ENCODE results near the gene NHSL2.

The NHSL2 gene

DNA sequence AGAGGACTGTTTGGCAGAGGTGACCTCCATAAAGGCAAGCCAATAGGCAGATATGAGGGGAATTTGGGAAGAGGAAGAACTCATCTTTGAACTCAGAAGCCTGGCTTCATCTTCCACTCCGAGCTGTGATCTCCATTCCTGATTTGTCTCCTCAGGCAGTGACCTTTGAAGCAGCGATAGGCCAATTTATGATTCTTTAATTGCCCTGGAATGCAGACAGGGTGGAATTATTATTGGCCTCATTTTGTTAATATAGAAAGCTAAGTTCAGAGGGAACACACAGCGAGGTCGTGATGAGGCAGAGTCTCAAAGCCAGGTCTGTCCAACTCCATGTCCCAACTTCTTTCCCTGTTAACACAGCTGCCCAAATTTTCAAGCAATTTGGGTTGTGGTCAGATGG lies 204.2 kb downstream of the NHSL2 start:
- no peak overlapping the region for H2AFZ ChIP-seq (ENCODE audit: low read depth, low read length)
- no peaks in the 10 kb centered on the region for H4K20me1 ChIP-seq (ENCODE audit: insufficient read depth, low read length)
- H3K27me3 ChIP-seq (ENCODE audit: insufficient read depth, low read length, poor library complexity), result peaks cover 4% of the 10 kb centered on the region
- no peak overlapping the region for H3K27ac ChIP-seq (ENCODE audit: low read length)
- ATAC-seq (ENCODE audit: insufficient read depth, low read depth) (no peak), DNase-seq (no peak)
- TF ChIP-seq EZH2 (IDR thresholded peaks at IDR 0.05; ENCODE audit: borderline replicate concordance, low read depth, low read length, severe bottlenecking), result no peak
- TF ChIP-seq, protein P1, sequence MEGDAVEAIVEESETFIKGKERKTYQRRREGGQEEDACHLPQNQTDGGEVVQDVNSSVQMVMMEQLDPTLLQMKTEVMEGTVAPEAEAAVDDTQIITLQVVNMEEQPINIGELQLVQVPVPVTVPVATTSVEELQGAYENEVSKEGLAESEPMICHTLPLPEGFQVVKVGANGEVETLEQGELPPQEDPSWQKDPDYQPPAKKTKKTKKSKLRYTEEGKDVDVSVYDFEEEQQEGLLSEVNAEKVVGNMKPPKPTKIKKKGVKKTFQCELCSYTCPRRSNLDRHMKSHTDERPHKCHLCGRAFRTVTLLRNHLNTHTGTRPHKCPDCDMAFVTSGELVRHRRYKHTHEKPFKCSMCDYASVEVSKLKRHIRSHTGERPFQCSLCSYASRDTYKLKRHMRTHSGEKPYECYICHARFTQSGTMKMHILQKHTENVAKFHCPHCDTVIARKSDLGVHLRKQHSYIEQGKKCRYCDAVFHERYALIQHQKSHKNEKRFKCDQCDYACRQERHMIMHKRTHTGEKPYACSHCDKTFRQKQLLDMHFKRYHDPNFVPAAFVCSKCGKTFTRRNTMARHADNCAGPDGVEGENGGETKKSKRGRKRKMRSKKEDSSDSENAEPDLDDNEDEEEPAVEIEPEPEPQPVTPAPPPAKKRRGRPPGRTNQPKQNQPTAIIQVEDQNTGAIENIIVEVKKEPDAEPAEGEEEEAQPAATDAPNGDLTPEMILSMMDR (IDR thresholded peaks at IDR 0.05; ENCODE audit: borderline replicate concordance, extremely low read depth, low read length, poor library complexity, severe bottlenecking), result no peak
- no peaks in the 10 kb centered on the region for H3K36me3 ChIP-seq (ENCODE audit: insufficient read depth, low read length)
- no peak overlapping the region for H3K9ac ChIP-seq (ENCODE audit: low read depth, low read length)
- no peaks in the 10 kb centered on the region for H3K9me3 ChIP-seq (ENCODE audit: insufficient read depth, low read length, severe bottlenecking)
- no peak overlapping the region for H3K4me3 ChIP-seq (ENCODE audit: low read depth in 1 of 2, low read length in 2 of 2)
- H3K4me2 ChIP-seq (ENCODE audit: insufficient read depth, low read length), result no peak overlapping the region
- no peaks in the 10 kb centered on the region for H3K4me1 ChIP-seq (ENCODE audit: insufficient read depth, low read length)
- H3K79me2 ChIP-seq (ENCODE audit: insufficient read depth, low read length), result no peaks in the 10 kb centered on the region

DNA sequence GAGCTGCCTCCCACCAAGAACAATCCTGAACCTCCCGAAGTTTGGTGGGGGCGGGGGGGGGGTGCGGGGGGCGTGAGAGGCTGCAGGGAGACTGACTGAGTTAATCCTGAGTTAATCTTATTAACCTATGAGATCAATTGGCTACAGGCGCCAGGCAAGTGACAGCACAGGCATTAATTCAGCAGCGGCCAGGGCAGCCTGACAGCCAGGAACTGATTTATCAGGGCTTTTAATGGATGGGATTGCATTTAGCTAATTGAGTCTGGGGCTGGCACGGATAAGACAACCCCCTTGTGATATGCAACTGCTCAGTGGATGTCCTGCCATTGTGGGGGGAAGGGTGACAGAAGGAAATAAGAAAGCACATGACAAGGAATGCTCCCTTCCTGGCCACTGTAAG lies 204.7 kb downstream of the NHSL2 start:
- Histone ChIP-seq H4K20me1 (ENCODE audit: insufficient read depth, low read length) (no peaks in the 10 kb centered on the region), H3K79me2 (ENCODE audit: insufficient read depth, low read length) (no peaks in the 10 kb centered on the region), H3K9me3 (ENCODE audit: insufficient read depth, low read length, severe bottlenecking) (no peaks in the 10 kb centered on the region), H3K4me2 (ENCODE audit: insufficient read depth, low read length) (no peak overlapping the region), H3K27ac (ENCODE audit: low read length) (no peak overlapping the region), H2AFZ (ENCODE audit: low read depth, low read length) (no peak overlapping the region), H3K27me3 (ENCODE audit: insufficient read depth, low read length, poor library complexity) (peaks cover 4% of the 10 kb centered on the region), H3K4me1 (ENCODE audit: insufficient read depth, low read length) (no peaks in the 10 kb centered on the region), H3K36me3 (ENCODE audit: insufficient read depth, low read length) (no peaks in the 10 kb centered on the region), H3K4me3 (ENCODE audit: low read depth in 1 of 2, low read length in 2 of 2) (no peak overlapping the region), H3K9ac (ENCODE audit: low read depth, low read length) (no peak overlapping the region)
- ATAC-seq (ENCODE audit: insufficient read depth, low read depth), result no peak
- TF ChIP-seq EZH2 (IDR thresholded peaks at IDR 0.05; ENCODE audit: borderline replicate concordance, low read depth, low read length, severe bottlenecking), result no peak
- TF ChIP-seq, protein P1 (IDR thresholded peaks at IDR 0.05; ENCODE audit: borderline replicate concordance, extremely low read depth, low read length, poor library complexity, severe bottlenecking), result no peak
- DNase-seq, result no peak

DNA sequence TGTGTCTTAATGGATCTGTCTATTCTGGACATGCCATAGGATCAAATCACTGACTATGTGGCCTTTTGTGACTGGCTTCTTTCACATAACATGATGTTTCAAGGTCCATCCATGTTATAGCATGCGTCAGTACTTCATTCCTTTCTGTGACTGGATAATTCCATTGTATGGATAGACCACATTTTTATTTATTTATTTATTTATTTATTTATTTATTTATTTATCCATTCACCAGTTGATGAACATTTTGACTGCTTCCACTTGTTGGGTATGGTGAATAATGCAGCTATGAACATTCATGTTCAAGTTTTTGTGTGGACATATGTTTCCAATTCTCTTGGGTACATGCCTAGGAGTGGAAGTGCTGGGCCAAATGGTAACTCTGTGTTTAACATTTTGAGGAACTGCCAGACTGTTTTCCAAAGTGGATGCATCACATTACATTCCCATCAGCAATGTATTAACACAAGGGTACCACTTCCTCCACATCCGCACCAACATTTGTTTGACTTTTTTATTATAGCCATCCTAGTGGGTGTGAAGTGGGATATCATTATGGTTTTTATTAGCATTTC lies 207.1 kb downstream of the NHSL2 start:
- Histone ChIP-seq H3K9me3 (ENCODE audit: insufficient read depth, low read length, severe bottlenecking) (no peaks in the 10 kb centered on the region), H3K9ac (ENCODE audit: low read depth, low read length) (no peak overlapping the region), H3K4me1 (ENCODE audit: insufficient read depth, low read length) (no peaks in the 10 kb centered on the region), H3K36me3 (ENCODE audit: insufficient read depth, low read length) (no peaks in the 10 kb centered on the region), H3K4me3 (ENCODE audit: low read depth in 1 of 2, low read length in 2 of 2) (no peak overlapping the region), H4K20me1 (ENCODE audit: insufficient read depth, low read length) (no peaks in the 10 kb centered on the region), H3K27ac (ENCODE audit: low read length) (no peak overlapping the region), H3K27me3 (ENCODE audit: insufficient read depth, low read length, poor library complexity) (no peaks in the 10 kb centered on the region), H3K79me2 (ENCODE audit: insufficient read depth, low read length) (no peaks in the 10 kb centered on the region), H2AFZ (ENCODE audit: low read depth, low read length) (no peak overlapping the region), H3K4me2 (ENCODE audit: insufficient read depth, low read length) (no peak overlapping the region)
- DNase-seq (no peak), ATAC-seq (ENCODE audit: insufficient read depth, low read depth) (no peak)
- no peak for TF ChIP-seq EZH2 (IDR thresholded peaks at IDR 0.05; ENCODE audit: borderline replicate concordance, low read depth, low read length, severe bottlenecking)
- TF ChIP-seq, protein P1 (IDR thresholded peaks at IDR 0.05; ENCODE audit: borderline replicate concordance, extremely low read depth, low read length, poor library complexity, severe bottlenecking), result no peak

DNA sequence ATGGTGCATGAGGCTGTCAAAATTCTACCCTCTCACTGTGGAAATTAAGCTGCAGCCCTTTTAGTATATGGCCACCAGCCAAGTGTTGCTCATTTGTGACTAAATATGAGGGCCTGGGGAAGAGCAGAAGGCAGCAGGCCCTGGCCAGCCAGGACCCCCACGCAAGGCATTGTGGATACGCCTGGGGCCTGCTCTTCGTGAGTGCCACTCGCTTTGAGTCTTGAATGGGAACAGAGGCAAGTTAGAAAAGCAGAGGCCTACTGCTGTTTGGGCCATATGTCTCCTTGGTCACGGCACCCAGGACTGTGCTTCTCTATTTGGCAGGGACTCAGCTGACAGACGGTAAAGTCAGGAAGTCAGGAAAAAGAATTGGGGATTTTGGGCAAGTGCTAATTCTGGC lies 210.2 kb downstream of the NHSL2 start:
- Histone ChIP-seq H3K36me3 (ENCODE audit: insufficient read depth, low read length) (no peaks in the 10 kb centered on the region), H3K4me1 (ENCODE audit: insufficient read depth, low read length) (no peaks in the 10 kb centered on the region), H4K20me1 (ENCODE audit: insufficient read depth, low read length) (no peaks in the 10 kb centered on the region), H3K4me2 (ENCODE audit: insufficient read depth, low read length) (no peak overlapping the region), H3K4me3 (ENCODE audit: low read depth in 1 of 2, low read length in 2 of 2) (no peak overlapping the region), H3K27ac (ENCODE audit: low read length) (no peak overlapping the region), H3K9me3 (ENCODE audit: insufficient read depth, low read length, severe bottlenecking) (no peaks in the 10 kb centered on the region), H3K9ac (ENCODE audit: low read depth, low read length) (no peak overlapping the region), H2AFZ (ENCODE audit: low read depth, low read length) (no peak overlapping the region), H3K27me3 (ENCODE audit: insufficient read depth, low read length, poor library complexity) (no peaks in the 10 kb centered on the region), H3K79me2 (ENCODE audit: insufficient read depth, low read length) (no peaks in the 10 kb centered on the region)
- no peak for TF ChIP-seq EZH2 (IDR thresholded peaks at IDR 0.05; ENCODE audit: borderline replicate concordance, low read depth, low read length, severe bottlenecking)
- TF ChIP-seq, protein P1 (IDR thresholded peaks at IDR 0.05; ENCODE audit: borderline replicate concordance, extremely low read depth, low read length, poor library complexity, severe bottlenecking), result no peak
- no peak for ATAC-seq (ENCODE audit: insufficient read depth, low read depth)
- DNase-seq, result no peak

Measured in DND-41 (cell line).